IPS-20b (cell line): Measurements from ENCODE around the gene TAPBP.

ENCODE experiments used
- H3K27ac ChIP-seq: one replicate; pipeline ENCODE4 v1.5.1; 2013; ENCODE audit warnings: low read length
- H3K27me3 ChIP-seq: 2 replicates; pipeline ENCODE4 v1.6.1; 2013; ENCODE audit warnings: mild to moderate bottlenecking, low read length, inconsistent platforms; ENCODE audit not compliant: insufficient read depth
- H3K36me3 ChIP-seq: 2 replicates; pipeline ENCODE4 v1.6.1; 2013; ENCODE audit warnings: low read depth, mild to moderate bottlenecking, inconsistent platforms, low read length, moderate library complexity; ENCODE audit not compliant: insufficient read depth
- H3K4me1 ChIP-seq: 2 replicates; pipeline ENCODE4 v1.6.1; 2013; ENCODE audit warnings: mild to moderate bottlenecking, control low read depth, inconsistent platforms, low read length, moderate library complexity; ENCODE audit not compliant: insufficient read depth
- H3K4me3 ChIP-seq: 2 replicates; pipeline ENCODE4 v1.5.1; 2013; ENCODE audit warnings: mild to moderate bottlenecking, low read length, inconsistent platforms
- H3K9ac ChIP-seq: 2 replicates; pipeline ENCODE4 v1.6.1; 2013; ENCODE audit warnings: low read depth, mild to moderate bottlenecking, inconsistent platforms, low read length, moderate library complexity
- H3K9me3 ChIP-seq: 2 replicates; pipeline ENCODE4 v1.6.1; 2013; ENCODE audit warnings: mild to moderate bottlenecking, low read depth, low read length, inconsistent platforms; ENCODE audit not compliant: insufficient read depth

The TAPBP gene

GRCh38 chr6:33317669-33318425, 4.0 kb upstream of the TAPBP start, which contains the start of gene ZBTB22:
TSS of gene ZBTB22 (minus strand) at chr6:33317744. CDS start at chr6:33316916, 828 bp downstream.
- Histone ChIP-seq H3K9ac (peak within 1 kb of the TSS; percentile 79), H3K27ac (peak within 1 kb of the TSS; percentile 29), H3K4me3 (peak within 1 kb of the TSS; percentile 73), H3K4me1 (peaks cover 23% of the 10 kb centered on the region), H3K36me3 (peaks cover 39% of the 10 kb centered on the region), H3K27me3 (no peaks in the 10 kb centered on the region), H3K9me3 (no peaks in the 10 kb centered on the region)

GRCh38 chr6:33317419-33317668, 3.5 kb upstream of the TAPBP start:
- H3K4me1 ChIP-seq, result peaks cover 23% of the 10 kb centered on the region
- H3K27me3 ChIP-seq, result peaks cover under 1% of the 10 kb centered on the region; the same call in 1 of the 2 replicates
- H3K27ac ChIP-seq, result no peak overlapping the region
- H3K4me3 ChIP-seq, result peak overlapping the region; percentile 55
- no peaks in the 10 kb centered on the region for H3K9me3 ChIP-seq
- H3K9ac ChIP-seq, result no peak overlapping the region
- peaks cover 39% of the 10 kb centered on the region for H3K36me3 ChIP-seq

GRCh38 chr6:33316603-33317418, 2.9 kb upstream of the TAPBP start:
- H3K4me1 ChIP-seq, result peaks cover 27% of the 10 kb centered on the region

DNA sequence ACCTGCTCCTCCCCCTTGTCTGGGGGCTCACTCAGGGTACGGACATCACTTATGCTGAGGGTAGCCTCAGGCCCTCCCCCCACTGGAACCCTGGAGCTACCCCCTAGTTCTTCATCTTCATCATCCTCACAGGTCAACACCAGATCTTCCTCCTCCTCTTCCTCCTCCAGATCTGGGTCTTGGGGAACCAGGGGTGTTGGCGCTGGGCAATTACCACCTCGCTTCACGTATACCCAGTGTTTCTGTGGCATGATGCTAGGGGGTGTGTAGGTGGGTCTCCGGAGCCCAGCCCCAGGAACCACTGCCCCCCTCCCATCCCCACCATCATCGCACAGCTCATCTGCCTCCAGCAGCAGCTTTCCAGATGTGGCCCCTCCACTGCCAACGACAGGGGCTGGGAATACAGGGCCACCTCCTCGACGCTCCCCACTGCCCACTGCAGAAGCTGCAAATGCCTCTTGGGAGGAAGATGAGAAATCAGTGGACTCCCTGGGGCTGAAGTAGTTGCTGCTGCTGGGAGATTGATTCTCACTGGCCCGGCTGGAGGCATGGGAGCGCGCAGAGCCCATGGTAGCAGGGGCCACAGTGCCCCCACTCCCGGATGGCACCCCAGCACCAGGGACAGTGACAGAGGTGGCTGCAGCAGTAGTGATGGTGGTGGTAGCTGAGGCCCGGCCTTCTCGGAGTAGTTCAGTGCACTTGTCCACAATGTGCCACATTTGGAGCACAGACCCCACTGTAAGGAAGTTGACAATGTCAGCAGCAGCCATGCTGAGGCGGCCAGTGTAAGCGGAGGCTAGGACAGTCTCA, 2.1 kb upstream of the TAPBP start:
- H3K4me1 ChIP-seq, result peaks cover 25% of the 10 kb centered on the region
- no peak overlapping the region for H3K9ac ChIP-seq
- H3K27ac ChIP-seq, result no peak overlapping the region
- no peaks in the 10 kb centered on the region for H3K9me3 ChIP-seq
- H3K27me3 ChIP-seq, result peaks cover 9% of the 10 kb centered on the region
- H3K4me3 ChIP-seq, result no peak overlapping the region
- H3K36me3 ChIP-seq, result peaks cover 32% of the 10 kb centered on the region

More at GRCh38 chr6:33316603-33317418, 2.9 kb upstream of the TAPBP start:
- Histone ChIP-seq H3K27me3 (peaks cover 6% of the 10 kb centered on the region), H3K9me3 (no peaks in the 10 kb centered on the region), H3K9ac (no peak overlapping the region), H3K27ac (no peak overlapping the region), H3K4me3 (peak overlapping the region; percentile 55), H3K36me3 (peaks cover 39% of the 10 kb centered on the region)

DNA sequence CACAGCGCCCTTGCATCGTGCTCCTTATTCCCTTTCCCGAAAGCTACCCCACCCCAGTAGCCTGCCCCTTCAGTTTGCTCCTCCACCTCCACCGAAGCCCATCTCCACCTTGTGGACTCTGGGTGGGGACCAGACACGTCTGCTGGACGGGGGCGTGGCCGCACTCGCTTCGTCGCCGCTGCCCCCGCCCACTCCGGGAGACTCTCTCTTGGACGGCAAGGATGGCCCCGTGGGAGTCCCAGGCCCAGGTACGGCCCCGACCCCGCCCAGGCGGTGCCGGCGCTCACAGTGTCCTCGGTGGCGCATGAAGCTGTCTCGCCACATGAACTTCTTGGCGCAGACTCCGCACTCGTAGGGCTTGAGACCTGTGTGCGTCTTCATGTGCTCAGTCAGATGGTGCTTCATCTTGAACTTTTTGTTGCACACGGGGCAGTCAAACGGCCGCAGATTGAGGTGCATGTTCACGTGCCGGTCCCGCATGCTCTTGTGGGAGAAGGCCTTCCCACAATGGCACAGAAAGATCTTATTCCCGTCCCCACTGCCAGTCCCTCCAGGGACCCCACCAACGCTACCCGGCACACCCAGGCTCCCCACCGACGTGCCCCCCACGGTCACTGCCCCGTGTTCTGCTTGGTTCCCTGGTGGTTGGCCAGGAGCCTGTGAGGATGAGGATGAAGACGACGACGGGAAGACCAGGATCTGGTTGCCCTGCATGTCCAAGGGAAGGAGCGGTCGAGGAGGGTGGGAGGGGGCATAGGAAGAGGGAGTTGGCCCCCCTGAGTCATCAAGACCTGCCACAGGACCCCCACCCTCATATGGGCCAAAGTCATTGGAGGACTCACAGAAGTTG, 1.3 kb upstream of the TAPBP start:
- H3K27ac ChIP-seq, result no peak overlapping the region
- H3K27me3 ChIP-seq, result peaks cover 9% of the 10 kb centered on the region
- peaks cover 23% of the 10 kb centered on the region; the same call in 1 of the 2 replicates for H3K4me1 ChIP-seq
- peak overlapping the region; percentile 80; the same call in 1 of the 2 replicates for H3K9ac ChIP-seq
- H3K4me3 ChIP-seq, result peak overlapping the region; percentile 88
- H3K36me3 ChIP-seq, result peaks cover 24% of the 10 kb centered on the region
- H3K9me3 ChIP-seq, result no peaks in the 10 kb centered on the region

- H3K4me1 ChIP-seq, result peaks cover 23% of the 10 kb centered on the region; the same call in 1 of the 2 replicates
- H3K27me3 ChIP-seq, result peaks cover 9% of the 10 kb centered on the region
- H3K9me3 ChIP-seq, result no peaks in the 10 kb centered on the region
- H3K36me3 ChIP-seq, result peaks cover 17% of the 10 kb centered on the region
- peak overlapping the region; percentile 88 for H3K4me3 ChIP-seq
- no peak overlapping the region for H3K27ac ChIP-seq
- peak overlapping the region; percentile 80; the same call in 1 of the 2 replicates for H3K9ac ChIP-seq
Measured at GRCh38 chr6:33314515-33314942, 651 bp upstream of the TAPBP start.

DNA sequence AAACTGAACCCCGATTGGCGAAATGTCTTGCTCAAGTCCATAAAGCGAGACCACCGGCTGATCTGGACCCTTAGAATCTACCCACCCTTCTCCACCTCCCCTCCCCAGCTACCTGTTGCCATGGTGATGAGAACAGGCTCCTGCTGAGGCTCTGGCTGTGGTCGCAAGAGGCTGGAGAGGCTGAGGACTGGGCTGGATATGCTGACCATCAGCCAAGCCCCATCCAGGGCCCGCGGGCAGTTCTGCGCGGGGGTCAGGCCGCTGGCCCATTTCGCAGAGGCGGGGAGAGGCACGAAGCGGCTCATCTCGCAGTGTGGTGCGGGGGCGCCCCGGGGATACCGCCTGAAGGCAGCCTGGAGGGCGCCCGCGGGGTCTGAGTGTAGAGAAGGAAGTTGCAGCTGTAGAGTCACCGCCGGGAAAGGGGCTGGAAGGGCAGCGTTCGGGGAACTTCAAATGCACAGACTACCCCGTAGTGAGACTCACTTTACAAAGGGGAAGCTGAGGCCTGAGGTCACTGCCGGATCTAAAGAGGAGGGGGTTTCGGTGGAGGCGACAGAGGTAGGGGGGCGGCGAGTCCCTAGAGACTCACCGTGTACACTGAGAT, 671 bp downstream of the TAPBP start:
- H3K4me1 ChIP-seq, result peaks cover 14% of the 10 kb centered on the region; the same call in 1 of the 2 replicates
- peaks cover 9% of the 10 kb centered on the region for H3K27me3 ChIP-seq
- H3K4me3 ChIP-seq, result peak overlapping the region; percentile 88
- peak overlapping the region; percentile 80; the same call in 1 of the 2 replicates for H3K9ac ChIP-seq
- H3K27ac ChIP-seq, result no peak overlapping the region
- H3K9me3 ChIP-seq, result no peaks in the 10 kb centered on the region
- H3K36me3 ChIP-seq, result 0 out of 2 replicates have a peak, but pooled peaks cover 5% of the 10 kb centered on the region

DNA sequence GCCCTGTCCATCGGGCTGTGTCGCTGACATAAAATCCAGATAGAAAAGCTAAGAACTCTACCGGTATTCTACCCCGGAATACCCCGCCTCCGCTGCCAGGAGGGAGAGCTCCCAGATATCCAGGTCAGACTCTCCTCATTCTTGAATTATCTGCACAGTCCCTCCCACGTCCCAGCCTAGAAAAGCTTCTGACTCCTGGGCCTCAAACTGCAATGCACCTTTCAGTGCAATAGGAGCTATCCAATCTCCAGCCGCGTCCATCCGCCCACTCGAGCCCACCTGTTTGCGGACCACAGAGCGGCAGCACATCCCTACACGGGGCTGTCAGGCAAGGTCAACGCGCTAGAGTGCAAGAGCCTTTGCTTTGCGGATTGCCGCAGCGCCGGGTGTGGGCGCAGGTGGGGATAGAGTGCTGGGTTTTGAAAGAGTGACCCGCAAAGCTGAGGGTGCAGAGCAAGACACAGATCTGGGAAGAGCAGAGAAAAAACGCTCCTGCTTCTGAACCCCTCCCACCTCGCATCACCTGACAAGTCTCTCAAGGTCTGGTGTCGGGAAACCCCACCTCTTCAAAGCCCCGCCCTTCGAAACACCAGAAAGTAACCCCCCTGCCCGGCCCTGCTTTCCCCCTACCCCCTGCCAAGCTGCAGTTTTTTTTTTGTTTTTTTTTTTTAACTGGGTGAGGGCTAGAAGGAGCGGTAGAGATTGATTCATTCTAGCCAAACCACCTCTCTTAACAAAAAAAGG, 1.3 kb downstream of the TAPBP start:
- Histone ChIP-seq H3K36me3 (0 out of 2 replicates have a peak, but pooled peaks cover 5% of the 10 kb centered on the region), H3K27me3 (peaks cover 9% of the 10 kb centered on the region), H3K27ac (no peak overlapping the region), H3K4me1 (peaks cover 14% of the 10 kb centered on the region; the same call in 1 of the 2 replicates), H3K4me3 (peak overlapping the region; percentile 88), H3K9me3 (no peaks in the 10 kb centered on the region), H3K9ac (peak overlapping the region; percentile 80; the same call in 1 of the 2 replicates)

GRCh38 chr6:33306356-33306755, 7.5 kb downstream of the TAPBP start:
- Histone ChIP-seq H3K36me3 (peaks cover 5% of the 10 kb centered on the region; the same call in 1 of the 2 replicates), H3K9me3 (no peaks in the 10 kb centered on the region), H3K9ac (no peak overlapping the region), H3K27ac (no peak overlapping the region), H3K4me1 (no peaks in the 10 kb centered on the region), H3K4me3 (no peak overlapping the region), H3K27me3 (no peaks in the 10 kb centered on the region)

- H3K4me1 ChIP-seq, result no peaks in the 10 kb centered on the region
- peaks cover 5% of the 10 kb centered on the region; the same call in 1 of the 2 replicates for H3K36me3 ChIP-seq
- H3K9me3 ChIP-seq, result no peaks in the 10 kb centered on the region
- no peak overlapping the region for H3K4me3 ChIP-seq
- H3K27me3 ChIP-seq, result no peaks in the 10 kb centered on the region
- H3K9ac ChIP-seq, result no peak overlapping the region
- no peak overlapping the region for H3K27ac ChIP-seq
Measured at GRCh38 chr6:33305052-33305451, 8.8 kb downstream of the TAPBP start.
